ENCODE results near the gene TESK2.

DNA sequence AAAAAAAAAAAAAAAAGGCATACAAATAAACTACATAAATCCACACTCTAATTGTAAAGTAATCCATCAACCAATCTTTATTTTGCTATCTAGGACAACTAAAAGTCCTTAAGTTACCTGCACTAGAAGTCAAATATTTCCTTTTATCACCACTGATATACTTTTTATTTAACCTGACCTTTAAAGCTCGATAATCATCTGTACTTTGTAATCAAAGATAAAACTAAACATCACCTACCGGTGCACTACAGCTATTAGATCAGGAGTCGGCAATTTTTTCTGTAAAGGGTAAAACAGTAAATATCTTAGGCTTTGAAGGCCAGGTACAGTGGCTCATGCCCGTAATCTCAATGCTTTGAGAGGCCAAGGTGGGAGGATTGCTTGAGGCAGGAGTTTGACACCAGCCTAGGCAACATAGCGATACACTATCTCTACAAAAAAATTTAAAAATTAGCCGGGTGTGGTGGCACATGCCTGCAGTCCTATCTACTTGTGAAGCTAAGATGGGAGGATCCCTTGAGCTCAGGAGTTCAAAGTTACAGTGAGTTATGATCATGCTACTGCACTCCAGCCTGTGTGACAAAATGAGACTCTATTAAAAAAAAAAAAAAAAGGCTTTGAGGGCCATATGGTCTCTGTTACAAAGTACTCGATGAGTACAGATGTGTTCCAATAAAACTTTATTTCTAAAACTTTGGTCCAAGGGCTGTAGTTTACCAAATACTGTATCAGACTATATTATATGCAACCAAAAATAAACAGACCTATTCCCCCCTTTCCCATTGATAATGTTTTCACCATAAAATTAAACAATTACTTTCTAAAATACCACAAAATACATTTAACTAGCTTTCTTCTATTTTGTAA lies 47.1 kb downstream of the TESK2 start:
- TF ChIP-seq, protein P1, sequence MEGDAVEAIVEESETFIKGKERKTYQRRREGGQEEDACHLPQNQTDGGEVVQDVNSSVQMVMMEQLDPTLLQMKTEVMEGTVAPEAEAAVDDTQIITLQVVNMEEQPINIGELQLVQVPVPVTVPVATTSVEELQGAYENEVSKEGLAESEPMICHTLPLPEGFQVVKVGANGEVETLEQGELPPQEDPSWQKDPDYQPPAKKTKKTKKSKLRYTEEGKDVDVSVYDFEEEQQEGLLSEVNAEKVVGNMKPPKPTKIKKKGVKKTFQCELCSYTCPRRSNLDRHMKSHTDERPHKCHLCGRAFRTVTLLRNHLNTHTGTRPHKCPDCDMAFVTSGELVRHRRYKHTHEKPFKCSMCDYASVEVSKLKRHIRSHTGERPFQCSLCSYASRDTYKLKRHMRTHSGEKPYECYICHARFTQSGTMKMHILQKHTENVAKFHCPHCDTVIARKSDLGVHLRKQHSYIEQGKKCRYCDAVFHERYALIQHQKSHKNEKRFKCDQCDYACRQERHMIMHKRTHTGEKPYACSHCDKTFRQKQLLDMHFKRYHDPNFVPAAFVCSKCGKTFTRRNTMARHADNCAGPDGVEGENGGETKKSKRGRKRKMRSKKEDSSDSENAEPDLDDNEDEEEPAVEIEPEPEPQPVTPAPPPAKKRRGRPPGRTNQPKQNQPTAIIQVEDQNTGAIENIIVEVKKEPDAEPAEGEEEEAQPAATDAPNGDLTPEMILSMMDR (IDR thresholded peaks at IDR 0.05) = no peak
- TF ChIP-seq POLR2A (IDR thresholded peaks at IDR 0.05) (no peak), EP300 (IDR thresholded peaks at IDR 0.05) (no peak)

Measured in suprapubic skin (tissue), 3 donors.